HCT116 (cell line): Measurements from ENCODE around the gene SYNE2. TPM values are rescaled to one million over a fixed set of nuclear protein-coding genes. Genes with fewer than 3 reads are reported as not detected.

Source experiments
- ATAC-seq: fragments of 200-7000 bp; cut with Tn5 transposase; 2 replicates; pipeline ENCODE4 v1.9.1; 2020; ENCODE audit warnings: mild to moderate bottlenecking, moderate library complexity
- BruUV-seq: library from RNA; stranded (reverse); fragments of 400-500 nt; replicated peaks from 2 replicates; lab custom pipeline; 2021; lab: Mats Ljungman, UMichigan
- CTCF ChIA-PET: fragments of 300-600 bp; sonication (Branson Sonifier 250); formaldehyde crosslinking; loops from one replicate; lab custom pipeline; 2021; ENCODE audit warnings: antibody characterized with exemption; lab: Charles Lee
- POLR2A ChIA-PET: fragments of 300-600, 350-600 bp; sonication (Branson Sonifier 250); formaldehyde crosslinking; loops from one replicate; lab custom pipeline; 2021; ENCODE audit warnings: antibody characterized with exemption; lab: Charles Lee
- RAD21 ChIA-PET, 2 experiments: fragments of 300-600 bp; sonication (Branson Sonifier 250); formaldehyde crosslinking; loops; one replicate each; lab custom pipeline; 2023; ENCODE audit warnings: low total read pairs in 2 of 2; ENCODE audit not compliant: uncharacterized antibody in 2 of 2, unreplicated experiment in 2 of 2, low non-redundant PET in 1 of 2; lab: Charles Lee
- DNase-seq: peaks from one replicate; pipeline ENCODE4 v3.0.0-alpha.2; 2010; ENCODE audit warnings: low read depth, low spot score
- H2AFZ ChIP-seq: fragments of 200-600 bp; shearing (Covaris generic), sonication (generic); 2 replicates; pipeline ENCODE4 v1.6.1; 2017; ENCODE audit warnings: low read depth, mixed run types, mixed read lengths, antibody characterized with exemption, low read length; ENCODE audit not compliant: poor library complexity, severe bottlenecking
- H3K27ac ChIP-seq: 2 replicates; pipeline ENCODE4 v1.5.1; 2012; ENCODE audit warnings: low read depth, low read length
- H3K27me3 ChIP-seq: fragments of 200-600 bp; sonication (generic); 2 replicates; pipeline ENCODE4 v1.6.1; 2016; ENCODE audit warnings: mixed run types, low read length, mixed read lengths; ENCODE audit not compliant: insufficient read depth
- H3K36me3 ChIP-seq, 2 experiments: fragments of 200-500 bp in 1 of 2; fragments of 200-600 bp in 1 of 2; sonication (Bioruptor generic) in 1 of 2; sonication (generic) in 1 of 2; 2 replicates each; pipeline versions ENCODE4 v1.5.1 to v1.6.1; 2014 to 2016; ENCODE audit warnings: low read length in 2 of 2, inconsistent platforms in 1 of 2, mixed read lengths in 1 of 2, mixed run types in 1 of 2; ENCODE audit not compliant: insufficient read depth in 2 of 2, control insufficient read depth in 1 of 2
- H3K4me1 ChIP-seq, 2 experiments: fragments of 200-600 bp in 1 of 2; sonication (generic) in 1 of 2; 2 replicates each; pipeline versions ENCODE4 v1.5.1 to v1.6.1; 2012 to 2017; ENCODE audit warnings: low read length in 2 of 2, inconsistent platforms in 1 of 2, mild to moderate bottlenecking in 1 of 2, mixed read lengths in 1 of 2, mixed run types in 1 of 2, moderate library complexity in 1 of 2; ENCODE audit not compliant: insufficient read depth in 2 of 2, control insufficient read depth in 1 of 2
- H3K4me2 ChIP-seq: fragments of 200-600 bp; sonication (generic); 2 replicates; pipeline ENCODE4 v1.6.1; 2017; ENCODE audit warnings: mixed run types, low read length, mixed read lengths
- H3K4me3 ChIP-seq, 2 experiments: fragments of 200-600 bp in 1 of 2; sonication (generic) in 1 of 2; replicated peaks in 1 of 2; 2 replicates each; pipeline ENCODE4 v1.5.1; 2011 to 2016; ENCODE audit warnings: low read length in 2 of 2, control low read depth in 1 of 2, low read depth in 1 of 2, mild to moderate bottlenecking in 1 of 2, mixed read lengths in 1 of 2, mixed run types in 1 of 2
- H3K79me2 ChIP-seq: fragments of 200-600 bp; sonication (generic); 2 replicates; pipeline ENCODE4 v1.6.1; 2017; ENCODE audit warnings: mild to moderate bottlenecking, mixed run types, low read length, moderate library complexity, mixed read lengths; ENCODE audit not compliant: insufficient read depth
- H3K9ac ChIP-seq: fragments of 200-600 bp; sonication (generic); 2 replicates; pipeline ENCODE4 v1.6.1; 2016; ENCODE audit warnings: low read length, mixed read lengths
- H3K9me2 ChIP-seq: fragments of 200-600 bp; sonication (generic), shearing (Covaris generic); 2 replicates; pipeline ENCODE4 v1.6.1; 2017; ENCODE audit warnings: mixed run types, mild to moderate bottlenecking, moderate library complexity; ENCODE audit not compliant: insufficient read depth
- H3K9me3 ChIP-seq, 2 experiments: fragments of 200-500 bp in 1 of 2; fragments of 200-600 bp in 1 of 2; sonication (Bioruptor generic) in 1 of 2; sonication (generic) in 1 of 2; 2 replicates each; pipeline ENCODE4 v1.6.1; 2014 to 2017; ENCODE audit warnings: low read length in 2 of 2, mixed read lengths in 2 of 2, inconsistent platforms in 1 of 2, low read depth in 1 of 2, mild to moderate bottlenecking in 1 of 2, mixed run types in 1 of 2, moderate library complexity in 1 of 2; ENCODE audit not compliant: control insufficient read depth in 1 of 2, insufficient read depth in 1 of 2
- H4K20me1 ChIP-seq: fragments of 200-600 bp; sonication (generic), shearing (Covaris generic); 2 replicates; pipeline ENCODE4 v1.6.1; 2017; ENCODE audit warnings: mixed run types, mild to moderate bottlenecking, moderate library complexity; ENCODE audit not compliant: insufficient read depth
- CEBPB ChIP-seq: IDR thresholded peaks from 2 replicates; pipeline ENCODE4 v1.6.1; 2012; ENCODE audit warnings: low read depth
- EZH2 ChIP-seq: fragments of 200-600 bp; sonication (generic); IDR thresholded peaks from 2 replicates; pipeline ENCODE4 v1.6.1; 2017; ENCODE audit warnings: antibody characterized with exemption, mixed run types
- EZH2phosphoT487 ChIP-seq: fragments of 200-600 bp; IDR thresholded peaks from 2 replicates; pipeline ENCODE4 v1.6.1; 2018; ENCODE audit warnings: antibody characterized with exemption, borderline replicate concordance
- JUND ChIP-seq: IDR thresholded peaks from 2 replicates; pipeline ENCODE4 v1.6.1; 2012
- MAX ChIP-seq: IDR thresholded peaks from 2 replicates; pipeline ENCODE4 v1.6.1; 2012
- SIN3A ChIP-seq: IDR thresholded peaks from 2 replicates; pipeline ENCODE4 v1.6.1; 2012; ENCODE audit warnings: low read depth
- SRF ChIP-seq: IDR thresholded peaks from 2 replicates; pipeline ENCODE4 v1.6.1; 2012; ENCODE audit warnings: low read depth
- TCF7L2 ChIP-seq: IDR thresholded peaks from 2 replicates; pipeline ENCODE4 v1.7.0; 2011; ENCODE audit warnings: borderline replicate concordance, inconsistent platforms; ENCODE audit not compliant: insufficient read depth, insufficient read length; ENCODE audit errors: extremely low read depth
- intact Hi-C: fragments of 100-400 bp; cut with micrococcal nuclease; formaldehyde crosslinking; loops from 2 replicates; pipeline ENCODE4 v1.10.0; 2022
- total RNA-seq: library from RNA; stranded (reverse); gene quantifications from one replicate; pipeline ENCODE4 v1.2.1, GENCODE V29; 2021; ENCODE audit not compliant: unreplicated experiment

SYNE2 gene
- total RNA-seq, 1 experiment from 2014 or later, result 28.8 TPM

GRCh38 chr14:63878052-63878451, 25.2 kb downstream of the SYNE2 start:
- intact Hi-C loops, result no loop called here
- ChIA-PET CTCF (no interaction called here), RAD21 (no interaction called here), POLR2A (no interaction called here)
- Histone ChIP-seq H3K9ac (no peak overlapping the region), H3K9me3 (no peaks in the 10 kb centered on the region), H2AFZ (no peak overlapping the region), H3K27ac (no peak overlapping the region), H3K4me3 (no peak overlapping the region), H3K4me1 (peaks cover 12 to 32% of the 10 kb centered on the region in 2 experiments; a peak in 3 of 4 replicates), H3K27me3 (no peaks in the 10 kb centered on the region), H3K9me2 (no peaks in the 10 kb centered on the region), H3K4me2 (no peak overlapping the region), H3K79me2 (no peaks in the 10 kb centered on the region; the same call in 1 of the 2 replicates), H3K36me3 (no peaks in the 10 kb centered on the region), H4K20me1 (no peaks in the 10 kb centered on the region)
- BruUV-seq, result no TSS peak
- no peak for TF ChIP-seq EZH2
- no peak for TF ChIP-seq TCF7L2
- TF ChIP-seq SRF, result no peak
- no peak for TF ChIP-seq MAX
- TF ChIP-seq EZH2phosphoT487, result no peak
- no peak for TF ChIP-seq SIN3A
- TF ChIP-seq CEBPB, result no peak
- ATAC-seq, result no peak
- DNase-seq, result no peak

DNA sequence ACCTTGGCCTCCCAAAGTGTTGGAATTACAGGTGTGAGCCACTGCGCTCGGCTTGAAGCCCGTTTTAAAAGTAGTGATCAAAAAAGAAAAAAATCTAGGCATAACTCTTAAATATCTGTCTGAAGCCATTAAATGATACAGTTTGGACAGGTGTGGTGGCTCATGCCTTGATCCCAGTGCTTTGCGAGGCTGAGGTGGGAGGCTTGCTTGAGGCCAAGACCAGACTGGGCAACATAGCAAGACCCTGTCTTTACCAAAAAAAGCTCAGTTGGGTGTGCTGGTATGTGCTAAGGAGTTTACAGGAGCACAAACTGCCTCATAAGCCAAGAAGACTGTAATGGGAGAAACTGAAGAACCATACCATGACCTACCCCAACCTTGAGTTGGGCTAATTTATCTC, 26.0 kb downstream of the SYNE2 start:
- ATAC-seq (no peak), DNase-seq (no peak)
- Histone ChIP-seq H4K20me1 (no peaks in the 10 kb centered on the region), H3K9me2 (no peaks in the 10 kb centered on the region), H3K79me2 (no peaks in the 10 kb centered on the region; the same call in 1 of the 2 replicates), H3K4me1 (peaks cover 12 to 32% of the 10 kb centered on the region in 2 experiments; a peak in 3 of 4 replicates), H3K9ac (no peak overlapping the region), H3K27me3 (no peaks in the 10 kb centered on the region), H2AFZ (no peak overlapping the region), H3K36me3 (no peaks in the 10 kb centered on the region), H3K9me3 (no peaks in the 10 kb centered on the region), H3K4me2 (no peak overlapping the region), H3K27ac (no peak overlapping the region), H3K4me3 (no peak overlapping the region)
- RAD21 ChIA-PET, result no interaction called here
- no TSS peak for BruUV-seq
- intact Hi-C loops, result no loop called here
- POLR2A ChIA-PET, result no interaction called here
- no peak for TF ChIP-seq JUND
- CTCF ChIA-PET, result no interaction called here
